ENCODE measurements around the gene LAMA2.
"Not testable (repeated sequence)": the region's sequence is repeated elsewhere in the genome, so short reads cannot be mapped to it uniquely, and the experiment has no call there.

LAMA2 gene

DNA sequence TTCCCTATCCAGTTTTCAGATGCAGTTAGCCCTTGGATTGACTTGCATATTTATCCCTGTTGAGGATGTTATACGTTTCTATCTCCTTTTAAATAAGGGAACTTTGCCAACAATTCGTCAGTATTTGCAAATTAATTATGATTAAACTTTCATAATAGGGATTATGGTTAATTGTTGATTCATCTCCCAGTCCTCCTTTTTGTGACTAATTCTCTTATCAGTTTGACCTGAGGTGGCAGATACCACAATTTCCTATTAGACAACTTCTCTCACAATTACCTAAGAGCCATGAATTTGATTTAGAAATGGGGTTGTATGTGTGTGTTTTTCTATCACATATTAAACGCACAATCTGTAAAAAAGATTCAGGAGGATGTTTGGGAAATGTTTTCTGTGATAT, 172.9 kb downstream of the LAMA2 start:
- Histone ChIP-seq H3K9me3 (ENCODE audit: control insufficient read depth in 1 of 2, low read length in 2 of 2) (no peaks in the 10 kb centered on the region), H3K27ac (ENCODE audit: low read depth, low read length) (no peak overlapping the region), H3K4me3 (ENCODE audit: low read depth in 1 of 2, low read length in 2 of 2) (no peak overlapping the region), H3K4me1 (ENCODE audit: control insufficient read depth in 1 of 2, insufficient read depth in 2 of 2, low read length in 2 of 2) (no peaks in the 10 kb centered on the region), H3K27me3 (ENCODE audit: control insufficient read depth in 1 of 2, insufficient read depth in 2 of 2, low read length in 2 of 2) (no peaks in the 10 kb centered on the region), H3K9ac (ENCODE audit: low read depth in 1 of 2, low read length in 2 of 2) (no peak overlapping the region), H3K36me3 (ENCODE audit: control insufficient read depth in 1 of 2, insufficient read depth in 2 of 2, low read length in 2 of 2) (no peaks in the 10 kb centered on the region)

DNA sequence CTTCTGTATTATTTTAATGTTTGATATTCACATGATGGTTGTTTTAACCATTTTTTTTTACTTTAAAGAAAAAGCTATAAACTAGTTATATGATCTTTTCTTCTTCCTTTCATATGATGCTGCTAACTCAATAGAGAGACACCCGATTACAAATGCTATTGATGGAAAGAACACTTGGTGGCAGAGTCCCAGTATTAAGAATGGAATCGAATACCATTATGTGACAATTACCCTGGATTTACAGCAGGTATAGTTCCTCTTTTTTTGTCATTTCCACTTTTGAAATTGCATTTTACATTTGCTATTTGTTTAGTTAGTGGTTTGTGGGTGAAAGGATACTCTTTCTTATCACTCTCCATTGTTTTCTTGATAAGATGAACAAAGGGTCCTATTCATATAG, 176.7 kb downstream of the LAMA2 start:
- Histone ChIP-seq H3K27me3 (ENCODE audit: control insufficient read depth in 1 of 2, insufficient read depth in 2 of 2, low read length in 2 of 2) (no peaks in the 10 kb centered on the region), H3K4me1 (ENCODE audit: control insufficient read depth in 1 of 2, insufficient read depth in 2 of 2, low read length in 2 of 2) (no peaks in the 10 kb centered on the region), H3K36me3 (ENCODE audit: control insufficient read depth in 1 of 2, insufficient read depth in 2 of 2, low read length in 2 of 2) (no peaks in the 10 kb centered on the region), H3K9ac (ENCODE audit: low read depth in 1 of 2, low read length in 2 of 2) (no peak overlapping the region), H3K4me3 (ENCODE audit: low read depth in 1 of 2, low read length in 2 of 2) (no peak overlapping the region), H3K9me3 (ENCODE audit: control insufficient read depth in 1 of 2, low read length in 2 of 2) (no peaks in the 10 kb centered on the region), H3K27ac (ENCODE audit: low read depth, low read length) (no peak overlapping the region)

DNA sequence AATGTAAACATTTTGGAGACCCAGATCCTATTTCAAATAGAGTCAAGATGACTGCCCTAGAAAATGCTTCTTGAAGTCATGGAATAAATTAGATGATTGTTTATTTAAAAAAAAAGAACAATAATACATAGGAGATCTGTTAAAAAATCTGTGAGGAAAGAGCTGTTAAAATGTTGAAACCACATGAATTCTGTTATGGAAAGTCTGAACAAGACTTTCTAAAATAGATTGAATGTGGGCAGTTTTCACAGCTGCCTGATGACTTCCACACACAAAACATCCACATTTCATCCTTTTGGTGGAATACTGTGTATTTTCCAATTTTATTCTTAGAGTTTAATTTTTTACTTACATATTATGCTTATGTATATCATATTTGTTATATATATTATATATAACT, 186.1 kb downstream of the LAMA2 start:
- no peak overlapping the region for H3K4me3 ChIP-seq (ENCODE audit: low read depth in 1 of 2, low read length in 2 of 2)
- no peaks in the 10 kb centered on the region for H3K36me3 ChIP-seq (ENCODE audit: control insufficient read depth in 1 of 2, insufficient read depth in 2 of 2, low read length in 2 of 2)
- H3K4me1 ChIP-seq (ENCODE audit: control insufficient read depth in 1 of 2, insufficient read depth in 2 of 2, low read length in 2 of 2): no peaks in the 10 kb centered on the region
- no peaks in the 10 kb centered on the region for H3K27me3 ChIP-seq (ENCODE audit: control insufficient read depth in 1 of 2, insufficient read depth in 2 of 2, low read length in 2 of 2)
- no peaks in the 10 kb centered on the region for H3K9me3 ChIP-seq (ENCODE audit: control insufficient read depth in 1 of 2, low read length in 2 of 2)
- H3K27ac ChIP-seq (ENCODE audit: low read depth, low read length): no peak overlapping the region
- no peak overlapping the region for H3K9ac ChIP-seq (ENCODE audit: low read depth in 1 of 2, low read length in 2 of 2)

DNA sequence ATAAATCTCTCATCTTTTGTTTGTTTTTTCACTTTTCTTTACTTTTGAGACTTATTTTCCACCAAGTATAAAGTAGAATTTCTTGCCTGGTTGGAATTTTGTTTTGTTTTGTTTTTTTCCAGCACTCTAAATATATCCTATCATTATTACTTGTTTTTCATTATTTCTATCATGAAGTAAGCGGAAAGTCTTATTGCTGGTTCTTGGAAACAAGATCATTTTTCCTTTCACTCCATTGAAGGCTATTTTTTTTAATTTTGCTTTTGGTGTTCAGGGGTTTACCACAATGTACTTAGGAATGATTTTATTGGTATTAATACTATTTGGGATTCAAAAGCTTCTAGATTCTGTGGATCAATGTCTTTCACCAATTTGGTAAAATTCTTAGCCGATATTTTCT, 190.1 kb downstream of the LAMA2 start:
- Histone ChIP-seq H3K36me3 (ENCODE audit: control insufficient read depth in 1 of 2, insufficient read depth in 2 of 2, low read length in 2 of 2) (no peaks in the 10 kb centered on the region), H3K9ac (ENCODE audit: low read depth in 1 of 2, low read length in 2 of 2) (no peak overlapping the region), H3K27me3 (ENCODE audit: control insufficient read depth in 1 of 2, insufficient read depth in 2 of 2, low read length in 2 of 2) (no peaks in the 10 kb centered on the region), H3K27ac (ENCODE audit: low read depth, low read length) (no peak overlapping the region), H3K4me1 (ENCODE audit: control insufficient read depth in 1 of 2, insufficient read depth in 2 of 2, low read length in 2 of 2) (no peaks in the 10 kb centered on the region), H3K4me3 (ENCODE audit: low read depth in 1 of 2, low read length in 2 of 2) (no peak overlapping the region), H3K9me3 (ENCODE audit: control insufficient read depth in 1 of 2, low read length in 2 of 2) (no peaks in the 10 kb centered on the region)

DNA sequence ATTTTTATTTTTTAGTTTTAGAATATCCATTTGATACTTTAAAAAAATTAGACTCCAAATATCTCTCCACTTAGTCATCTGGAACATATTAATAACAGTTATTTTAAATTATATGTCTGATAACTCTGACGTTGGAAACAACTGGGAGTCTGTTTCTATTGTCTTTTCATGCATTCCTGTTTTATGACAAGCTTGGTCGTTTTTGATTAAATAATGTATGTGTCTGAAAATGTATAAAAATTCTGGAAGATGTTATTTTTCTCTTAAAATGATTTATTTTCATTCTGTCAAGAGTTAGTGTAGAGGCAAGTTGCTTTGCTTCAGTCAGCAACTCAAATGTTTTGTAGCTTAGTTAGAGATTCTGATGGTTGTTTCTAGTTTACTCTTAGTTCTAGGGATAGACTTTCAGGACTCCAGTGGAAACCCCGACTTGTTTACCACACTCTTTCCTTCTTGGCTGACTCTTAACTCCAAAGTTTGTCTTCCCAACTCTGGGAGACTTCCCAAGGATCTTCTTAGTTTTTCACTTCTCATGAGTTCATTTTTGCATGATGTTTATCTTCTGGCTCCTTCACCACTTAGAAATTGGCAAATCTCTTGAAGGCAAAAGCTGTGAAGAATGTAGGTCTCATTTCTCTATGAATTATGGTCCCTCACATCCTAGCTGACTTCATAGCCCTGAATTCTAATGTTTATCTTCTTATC, 190.9 kb downstream of the LAMA2 start:
- H3K9me3 ChIP-seq (ENCODE audit: control insufficient read depth in 1 of 2, low read length in 2 of 2): no peaks in the 10 kb centered on the region
- H3K27me3 ChIP-seq (ENCODE audit: control insufficient read depth in 1 of 2, insufficient read depth in 2 of 2, low read length in 2 of 2): no peaks in the 10 kb centered on the region
- H3K4me1 ChIP-seq (ENCODE audit: control insufficient read depth in 1 of 2, insufficient read depth in 2 of 2, low read length in 2 of 2): no peaks in the 10 kb centered on the region
- no peaks in the 10 kb centered on the region for H3K36me3 ChIP-seq (ENCODE audit: control insufficient read depth in 1 of 2, insufficient read depth in 2 of 2, low read length in 2 of 2)
- no peak overlapping the region for H3K4me3 ChIP-seq (ENCODE audit: low read depth in 1 of 2, low read length in 2 of 2)
- H3K9ac ChIP-seq (ENCODE audit: low read depth in 1 of 2, low read length in 2 of 2): no peak overlapping the region
- H3K27ac ChIP-seq (ENCODE audit: low read depth, low read length): no peak overlapping the region

DNA sequence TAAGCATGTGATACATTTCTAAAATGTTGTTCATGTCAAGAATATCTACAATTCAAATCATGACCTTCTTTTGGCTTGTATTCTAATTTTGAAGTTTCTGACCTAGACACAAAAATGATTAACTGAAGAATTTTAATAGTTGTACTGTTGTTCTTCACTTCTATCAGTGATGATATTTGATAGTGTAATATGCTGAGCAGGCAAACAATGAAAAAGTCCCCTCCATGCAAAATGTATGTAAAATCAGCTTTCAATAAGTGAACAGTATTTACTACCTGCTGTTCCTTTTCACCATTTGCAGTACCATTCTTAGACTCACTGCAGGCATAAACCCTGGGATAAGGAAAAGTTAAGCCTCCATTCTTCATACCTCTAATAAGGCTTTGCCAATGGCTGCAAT, 201.5 kb downstream of the LAMA2 start:
- no peaks in the 10 kb centered on the region for H3K4me1 ChIP-seq (ENCODE audit: control insufficient read depth in 1 of 2, insufficient read depth in 2 of 2, low read length in 2 of 2)
- no peaks in the 10 kb centered on the region for H3K9me3 ChIP-seq (ENCODE audit: control insufficient read depth in 1 of 2, low read length in 2 of 2)
- no peak overlapping the region for H3K27ac ChIP-seq (ENCODE audit: low read depth, low read length)
- no peak overlapping the region for H3K9ac ChIP-seq (ENCODE audit: low read depth in 1 of 2, low read length in 2 of 2)
- no peaks in the 10 kb centered on the region for H3K27me3 ChIP-seq (ENCODE audit: control insufficient read depth in 1 of 2, insufficient read depth in 2 of 2, low read length in 2 of 2)
- no peaks in the 10 kb centered on the region for H3K36me3 ChIP-seq (ENCODE audit: control insufficient read depth in 1 of 2, insufficient read depth in 2 of 2, low read length in 2 of 2)
- H3K4me3 ChIP-seq (ENCODE audit: low read depth in 1 of 2, low read length in 2 of 2): no peak overlapping the region

DNA sequence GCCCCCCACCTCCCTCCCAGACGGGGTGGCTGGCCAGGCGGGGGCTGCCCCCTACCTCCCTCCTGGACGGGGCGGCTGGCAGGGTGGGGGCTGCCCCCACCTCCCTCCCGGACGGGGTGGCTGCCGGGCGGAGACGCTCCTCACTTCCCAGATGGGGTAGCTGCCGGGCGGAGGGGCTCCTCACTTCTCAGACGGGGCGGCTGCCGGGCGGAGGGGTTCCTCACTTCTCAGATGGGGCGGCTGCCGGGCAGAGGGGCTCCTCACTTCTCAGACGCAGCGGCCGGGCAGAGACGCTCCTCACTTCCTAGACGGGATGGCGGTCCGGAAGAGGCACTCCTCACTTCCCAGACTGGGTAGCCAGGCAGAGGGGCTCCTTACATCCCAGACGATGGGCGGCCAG, 205.5 kb downstream of the LAMA2 start:
- not testable (repeated sequence) for H3K9me3 ChIP-seq (ENCODE audit: control insufficient read depth in 1 of 2, low read length in 2 of 2); H3K27ac ChIP-seq (ENCODE audit: low read depth, low read length); H3K4me1 ChIP-seq (ENCODE audit: control insufficient read depth in 1 of 2, insufficient read depth in 2 of 2, low read length in 2 of 2); H3K4me3 ChIP-seq (ENCODE audit: low read depth in 1 of 2, low read length in 2 of 2); H3K9ac ChIP-seq (ENCODE audit: low read depth in 1 of 2, low read length in 2 of 2); H3K27me3 ChIP-seq (ENCODE audit: control insufficient read depth in 1 of 2, insufficient read depth in 2 of 2, low read length in 2 of 2); H3K36me3 ChIP-seq (ENCODE audit: control insufficient read depth in 1 of 2, insufficient read depth in 2 of 2, low read length in 2 of 2)

DNA sequence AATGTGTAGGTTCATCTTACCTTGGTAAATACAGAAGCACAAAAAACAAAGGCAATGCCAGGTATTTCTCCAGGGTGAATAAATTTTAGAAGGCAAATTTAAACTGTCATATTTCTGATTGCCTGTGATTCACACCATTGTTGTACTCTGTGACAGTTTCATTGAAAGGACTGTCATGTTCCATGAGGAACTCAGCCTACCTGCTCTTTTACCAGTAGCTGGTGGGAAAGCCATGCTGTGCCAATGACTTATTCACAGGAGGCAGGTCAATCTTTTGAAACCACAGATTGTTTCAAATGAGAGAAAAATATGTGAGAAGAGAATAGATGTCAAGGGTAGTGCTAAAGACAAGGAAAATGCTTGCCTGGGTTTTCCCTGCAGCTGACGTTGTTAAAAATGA, 206.4 kb downstream of the LAMA2 start:
- Histone ChIP-seq H3K27me3 (ENCODE audit: control insufficient read depth in 1 of 2, insufficient read depth in 2 of 2, low read length in 2 of 2) (no peaks in the 10 kb centered on the region), H3K4me1 (ENCODE audit: control insufficient read depth in 1 of 2, insufficient read depth in 2 of 2, low read length in 2 of 2) (no peaks in the 10 kb centered on the region), H3K9me3 (ENCODE audit: control insufficient read depth in 1 of 2, low read length in 2 of 2) (no peaks in the 10 kb centered on the region), H3K9ac (ENCODE audit: low read depth in 1 of 2, low read length in 2 of 2) (no peak overlapping the region), H3K36me3 (ENCODE audit: control insufficient read depth in 1 of 2, insufficient read depth in 2 of 2, low read length in 2 of 2) (no peaks in the 10 kb centered on the region), H3K4me3 (ENCODE audit: low read depth in 1 of 2, low read length in 2 of 2) (no peak overlapping the region), H3K27ac (ENCODE audit: low read depth, low read length) (no peak overlapping the region)

DNA sequence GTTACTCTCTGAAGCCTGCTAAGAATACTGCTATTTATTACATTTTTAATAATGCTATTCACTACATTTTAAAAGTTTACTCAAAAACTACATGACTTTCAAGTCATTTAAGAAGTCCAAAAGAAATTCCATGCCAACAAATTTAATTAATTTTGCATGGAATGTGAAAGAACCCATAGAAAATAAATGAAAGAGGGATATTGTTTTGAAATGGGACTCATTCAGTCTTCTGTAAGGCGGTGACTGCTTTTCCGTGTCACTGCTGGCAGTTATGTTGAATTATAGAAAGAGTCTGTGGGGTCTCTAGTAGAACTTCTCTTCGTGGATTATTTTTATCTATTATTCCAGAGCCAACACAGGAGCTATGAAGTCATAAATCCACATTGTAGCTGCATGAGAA, 211.2 kb downstream of the LAMA2 start:
- Histone ChIP-seq H3K27ac (ENCODE audit: low read depth, low read length) (no peak overlapping the region), H3K27me3 (ENCODE audit: control insufficient read depth in 1 of 2, insufficient read depth in 2 of 2, low read length in 2 of 2) (no peaks in the 10 kb centered on the region), H3K36me3 (ENCODE audit: control insufficient read depth in 1 of 2, insufficient read depth in 2 of 2, low read length in 2 of 2) (no peaks in the 10 kb centered on the region), H3K4me3 (ENCODE audit: low read depth in 1 of 2, low read length in 2 of 2) (no peak overlapping the region), H3K9me3 (ENCODE audit: control insufficient read depth in 1 of 2, low read length in 2 of 2) (no peaks in the 10 kb centered on the region), H3K4me1 (ENCODE audit: control insufficient read depth in 1 of 2, insufficient read depth in 2 of 2, low read length in 2 of 2) (no peaks in the 10 kb centered on the region), H3K9ac (ENCODE audit: low read depth in 1 of 2, low read length in 2 of 2) (no peak overlapping the region)

DNA sequence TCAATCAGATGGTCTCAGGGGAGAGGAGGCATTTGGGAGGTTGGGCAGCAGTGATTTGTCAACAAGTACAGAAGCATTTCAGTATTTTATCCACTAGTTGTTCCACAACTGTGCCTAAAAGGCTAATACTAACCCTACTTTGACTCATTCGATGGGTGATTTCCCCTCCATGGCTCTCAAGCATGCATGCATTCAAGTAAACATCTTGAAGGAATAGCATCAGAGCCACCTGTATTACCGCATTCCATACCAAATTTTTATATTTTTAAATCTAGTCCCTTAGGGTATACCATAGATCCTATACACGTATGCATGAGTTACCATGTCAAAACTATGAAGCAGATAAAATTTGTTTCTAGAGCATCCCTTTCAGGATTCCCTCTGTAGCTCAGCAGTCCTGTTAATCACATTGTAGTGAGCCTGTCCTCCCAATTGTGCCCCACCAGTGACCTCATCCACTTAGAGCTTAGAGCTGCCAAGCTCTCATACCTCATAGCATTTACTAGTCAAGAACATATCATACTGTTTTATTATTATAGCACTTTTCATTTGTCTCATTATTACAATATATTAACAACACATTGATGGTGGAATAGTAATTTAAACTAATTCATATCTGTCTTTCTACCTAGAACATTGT, 213.8 kb downstream of the LAMA2 start:
- Histone ChIP-seq H3K36me3 (ENCODE audit: control insufficient read depth in 1 of 2, insufficient read depth in 2 of 2, low read length in 2 of 2) (no peaks in the 10 kb centered on the region), H3K27me3 (ENCODE audit: control insufficient read depth in 1 of 2, insufficient read depth in 2 of 2, low read length in 2 of 2) (no peaks in the 10 kb centered on the region), H3K4me3 (ENCODE audit: low read depth in 1 of 2, low read length in 2 of 2) (no peak overlapping the region), H3K27ac (ENCODE audit: low read depth, low read length) (no peak overlapping the region), H3K9ac (ENCODE audit: low read depth in 1 of 2, low read length in 2 of 2) (no peak overlapping the region), H3K9me3 (ENCODE audit: control insufficient read depth in 1 of 2, low read length in 2 of 2) (no peaks in the 10 kb centered on the region), H3K4me1 (ENCODE audit: control insufficient read depth in 1 of 2, insufficient read depth in 2 of 2, low read length in 2 of 2) (no peaks in the 10 kb centered on the region)
